Measurements from ENCODE around the gene CD8A.

GRCh38 chr2:86750240-86750839 is 40.4 kb downstream of the CD8A start:
- TF ChIP-seq EZH2 (IDR thresholded peaks at IDR 0.05; ENCODE audit: borderline replicate concordance, low read depth, low read length, severe bottlenecking) = no peak
- no peak for TF ChIP-seq CTCF (IDR thresholded peaks at IDR 0.05; ENCODE audit: borderline replicate concordance, extremely low read depth, low read length, poor library complexity, severe bottlenecking)
